Measurements from ENCODE around the gene OSM. TPM values are rescaled to one million over a fixed set of nuclear protein-coding genes. Genes with fewer than 3 reads are reported as not detected.
A peak's percentile ranks its signal among the peaks of the same experiment; 100 is the strongest.

OSM gene
- polyA plus RNA-seq, 2 of the 4 experiments (the other 2 are of a cell fraction): not detected

DNA sequence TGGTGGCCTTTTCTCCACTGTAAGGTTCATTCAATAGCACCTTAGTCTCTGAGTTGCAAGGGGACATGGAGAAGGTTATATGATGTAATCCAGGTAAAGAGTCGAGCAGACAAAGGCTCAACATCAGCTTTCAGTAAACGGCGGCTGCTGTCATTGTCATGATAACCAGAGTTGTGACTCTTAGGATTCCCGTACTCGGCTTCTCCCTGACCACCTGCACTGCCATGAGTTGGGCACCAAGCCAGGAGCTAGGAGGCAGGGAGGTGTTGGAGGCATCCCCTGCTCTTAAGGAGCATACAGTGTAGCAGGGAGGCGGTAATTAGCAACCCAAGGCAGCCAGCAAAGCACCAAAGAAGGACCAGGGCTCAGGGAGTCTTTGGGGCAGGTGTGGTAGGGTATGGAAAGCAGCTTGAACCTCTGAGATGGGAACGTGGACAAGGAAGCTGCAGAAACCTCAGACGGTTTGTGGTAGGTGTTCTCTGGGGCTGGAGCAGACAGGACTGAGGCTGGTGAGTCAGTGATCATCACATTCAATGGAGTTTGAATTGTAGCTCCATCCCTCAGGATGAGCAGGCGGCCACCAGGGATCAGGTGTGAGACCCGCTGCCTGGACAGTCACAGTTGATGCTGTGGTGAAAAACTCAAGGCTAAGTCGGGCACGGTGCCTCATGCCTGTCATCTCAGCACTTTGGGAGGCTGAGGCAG is 51.8 kb downstream of the OSM start:
- ChIA-PET CTCF (interaction anchor here (0.9 to 2.0 kb wide), 3 partner anchors 10 to 106 kb away, joined by 3 to 15 read pairs (median 8); no protein-coding TSS in a partner anchor), POLR2A (no interaction called here)
- no peak overlapping the region for H3K4me3 ChIP-seq
- no peak for FAIRE-seq
- ATAC-seq: no peak
- H3K4me1 ChIP-seq: peaks cover 70% of the 10 kb centered on the region
- no peak overlapping the region for H3K4me2 ChIP-seq
- H3K9me3 ChIP-seq: no peaks in the 10 kb centered on the region
- TF ChIP-seq GATA3 (IDR thresholded peaks at IDR 0.05; ENCODE audit: borderline replicate concordance) (no peak), KDM1A (IDR thresholded peaks at IDR 0.05; ENCODE audit: low read depth) (no peak), HOXB5 (CRISPR knock-in tag; IDR thresholded peaks at IDR 0.05) (no peak), RNF2 (IDR thresholded peaks at IDR 0.05; ENCODE audit: borderline replicate concordance, low read depth) (no peak), HEYL (CRISPR knock-in tag; IDR thresholded peaks at IDR 0.05) (no peak), SMC3 (IDR thresholded peaks at IDR 0.05) (no peak), ESRRA (IDR thresholded peaks at IDR 0.05; ENCODE audit: borderline replicate concordance, low read length) (no peak), EHMT2 (IDR thresholded peaks at IDR 0.05; ENCODE audit: low read depth) (no peak)
- TF ChIP-seq, protein P1, sequence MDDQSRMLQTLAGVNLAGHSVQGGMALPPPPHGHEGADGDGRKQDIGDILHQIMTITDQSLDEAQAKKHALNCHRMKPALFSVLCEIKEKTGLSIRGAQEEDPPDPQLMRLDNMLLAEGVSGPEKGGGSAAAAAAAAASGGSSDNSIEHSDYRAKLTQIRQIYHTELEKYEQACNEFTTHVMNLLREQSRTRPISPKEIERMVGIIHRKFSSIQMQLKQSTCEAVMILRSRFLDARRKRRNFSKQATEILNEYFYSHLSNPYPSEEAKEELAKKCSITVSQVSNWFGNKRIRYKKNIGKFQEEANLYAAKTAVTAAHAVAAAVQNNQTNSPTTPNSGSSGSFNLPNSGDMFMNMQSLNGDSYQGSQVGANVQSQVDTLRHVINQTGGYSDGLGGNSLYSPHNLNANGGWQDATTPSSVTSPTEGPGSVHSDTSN (IDR thresholded peaks at IDR 0.05): no peak
- WGBS (ENCODE audit: missing lambda C conversion rate): 81% methylated on average over 10 of the region's 12 CpGs
- H3K27ac ChIP-seq: peak overlapping the region; percentile 95 to 100
- no peak for DNase-seq (ENCODE audit: low read depth in 1 of 2, low spot score in 1 of 2)

- DNase-seq (ENCODE audit: low read depth in 1 of 2, low spot score in 1 of 2): peak in 1 of 2 experiments; percentile 30
- H3K27ac ChIP-seq: peak overlapping the region; percentile 95 to 100
- peaks cover 81% of the 10 kb centered on the region for H3K4me1 ChIP-seq
- CTCF ChIA-PET: interaction anchor here (1.1 to 2.8 kb wide), 9 partner anchors 12 to 124 kb away, joined by 3 to 11 read pairs (median 3); no protein-coding TSS in a partner anchor
- POLR2A ChIA-PET: interaction anchor here (0.7 to 1.6 kb wide), 5 partner anchors 11 to 30 kb away, joined by 3 to 10 read pairs (median 5); no protein-coding TSS in a partner anchor
- peak; percentile 44 to 61 for ATAC-seq
- 6% methylated on average over 8 of the region's 8 CpGs for WGBS (ENCODE audit: missing lambda C conversion rate)
- H3K4me2 ChIP-seq: peak overlapping the region; percentile 59
- no peaks in the 10 kb centered on the region for H3K9me3 ChIP-seq
- H3K4me3 ChIP-seq: no peak overlapping the region
- TF ChIP-seq POLR2A (IDR thresholded peaks at IDR 0.05; ENCODE audit: low read length) (no peak), ZFP36 (IDR thresholded peaks at IDR 0.05; ENCODE audit: borderline replicate concordance, partially characterized antibody) (peak; percentile 88), EHF (CRISPR knock-in tag; IDR thresholded peaks at IDR 0.05) (peak; percentile 67; the same call in 1 of the 2 replicates), USF2 (IDR thresholded peaks at IDR 0.05) (no peak), TFCP2L1 (CRISPR knock-in tag; IDR thresholded peaks at IDR 0.05) (no peak), ZSCAN20 (CRISPR knock-in tag; IDR thresholded peaks at IDR 0.05) (no peak), CBX8 (IDR thresholded peaks at IDR 0.05) (no peak), JUN (IDR thresholded peaks at IDR 0.05) (no peak; a peak in 4 of 5 replicates), HOXB5 (CRISPR knock-in tag; IDR thresholded peaks at IDR 0.05) (no peak), ZNF302 (CRISPR knock-in tag; IDR thresholded peaks at IDR 0.05) (peak; percentile 31; the same call in 1 of the 2 replicates), RARB (CRISPR knock-in tag; IDR thresholded peaks at IDR 0.05) (no peak), NR3C1 (IDR thresholded peaks at IDR 0.05) (no peak), CHD2 (IDR thresholded peaks at IDR 0.05; ENCODE audit: low read length, partially characterized antibody) (no peak), BHLHE40 (IDR thresholded peaks at IDR 0.05; ENCODE audit: low read depth, low read length) (no peak), FOSB (CRISPR knock-in tag; IDR thresholded peaks at IDR 0.05) (peak; percentile 82), HOXB13 (CRISPR knock-in tag; IDR thresholded peaks at IDR 0.05; ENCODE audit: low read depth) (peak; percentile 82), ZC3H11A (IDR thresholded peaks at IDR 0.05) (no peak), HOXA7 (CRISPR knock-in tag; IDR thresholded peaks at IDR 0.05) (peak; percentile 51; the same call in 1 of the 2 replicates), HEYL (CRISPR knock-in tag; IDR thresholded peaks at IDR 0.05) (0 out of 2 replicates have a peak, but pooled peaks have one; percentile 12)
- TF ChIP-seq, protein P2, sequence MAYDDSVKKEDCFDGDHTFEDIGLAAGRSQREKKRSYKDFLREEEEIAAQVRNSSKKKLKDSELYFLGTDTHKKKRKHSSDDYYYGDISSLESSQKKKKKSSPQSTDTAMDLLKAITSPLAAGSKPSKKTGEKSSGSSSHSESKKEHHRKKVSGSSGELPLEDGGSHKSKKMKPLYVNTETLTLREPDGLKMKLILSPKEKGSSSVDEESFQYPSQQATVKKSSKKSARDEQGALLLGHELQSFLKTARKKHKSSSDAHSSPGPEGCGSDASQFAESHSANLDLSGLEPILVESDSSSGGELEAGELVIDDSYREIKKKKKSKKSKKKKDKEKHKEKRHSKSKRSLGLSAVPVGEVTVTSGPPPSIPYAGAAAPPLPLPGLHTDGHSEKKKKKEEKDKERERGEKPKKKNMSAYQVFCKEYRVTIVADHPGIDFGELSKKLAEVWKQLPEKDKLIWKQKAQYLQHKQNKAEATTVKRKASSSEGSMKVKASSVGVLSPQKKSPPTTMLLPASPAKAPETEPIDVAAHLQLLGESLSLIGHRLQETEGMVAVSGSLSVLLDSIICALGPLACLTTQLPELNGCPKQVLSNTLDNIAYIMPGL (CRISPR knock-in tag; IDR thresholded peaks at IDR 0.05; ENCODE audit: borderline replicate concordance): no peak
- FAIRE-seq: no peak
These were observed 53.6 kb downstream of the OSM start for GRCh38 chr22:30212996-30213441.

Data from A549 (cell line).